Measurements from ENCODE around the gene DGKQ. TPM values are rescaled to one million over a fixed set of nuclear protein-coding genes. Genes with fewer than 3 reads are reported as not detected.

Gene DGKQ
- total RNA-seq, 4 donors from 2014 or later = 3.2 to 5.2 (median 4.5) TPM

- TF ChIP-seq, protein P1, sequence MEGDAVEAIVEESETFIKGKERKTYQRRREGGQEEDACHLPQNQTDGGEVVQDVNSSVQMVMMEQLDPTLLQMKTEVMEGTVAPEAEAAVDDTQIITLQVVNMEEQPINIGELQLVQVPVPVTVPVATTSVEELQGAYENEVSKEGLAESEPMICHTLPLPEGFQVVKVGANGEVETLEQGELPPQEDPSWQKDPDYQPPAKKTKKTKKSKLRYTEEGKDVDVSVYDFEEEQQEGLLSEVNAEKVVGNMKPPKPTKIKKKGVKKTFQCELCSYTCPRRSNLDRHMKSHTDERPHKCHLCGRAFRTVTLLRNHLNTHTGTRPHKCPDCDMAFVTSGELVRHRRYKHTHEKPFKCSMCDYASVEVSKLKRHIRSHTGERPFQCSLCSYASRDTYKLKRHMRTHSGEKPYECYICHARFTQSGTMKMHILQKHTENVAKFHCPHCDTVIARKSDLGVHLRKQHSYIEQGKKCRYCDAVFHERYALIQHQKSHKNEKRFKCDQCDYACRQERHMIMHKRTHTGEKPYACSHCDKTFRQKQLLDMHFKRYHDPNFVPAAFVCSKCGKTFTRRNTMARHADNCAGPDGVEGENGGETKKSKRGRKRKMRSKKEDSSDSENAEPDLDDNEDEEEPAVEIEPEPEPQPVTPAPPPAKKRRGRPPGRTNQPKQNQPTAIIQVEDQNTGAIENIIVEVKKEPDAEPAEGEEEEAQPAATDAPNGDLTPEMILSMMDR (IDR thresholded peaks at IDR 0.05 in 4 of 5, conservative IDR thresholded peaks at IDR 0.05 in 1 of 5) = no peak
- TF ChIP-seq POLR2A (IDR thresholded peaks at IDR 0.05) = no peak
- peak overlapping the region; percentile 57 to 80 (median 63) for H3K4me3 ChIP-seq
- peaks cover 0 to 11% of the 10 kb centered on the region in 2 donors for H3K36me3 ChIP-seq
- no peaks in the 10 kb centered on the region for H3K27me3 ChIP-seq
- H3K27ac ChIP-seq = peak overlapping the region; percentile 26 to 64 (median 53)
- H3K4me1 ChIP-seq = peaks cover 14 to 22% of the 10 kb centered on the region in 2 donors
- no peaks in the 10 kb centered on the region for H3K9me3 ChIP-seq
- ATAC-seq (peak; percentile 16 to 32), DNase-seq (no peak)
- intact Hi-C loops (cut with DNase I; ENCODE audit: low total_unique reads) = loop anchor here (5.0 kb wide), 1 partner anchor 54 kb away; the partner anchor contains the start of genes GAK and TMEM175
- in situ Hi-C loops (cut with MboI; ENCODE audit: low sequenced_read_pairs in 4 of 4) = no loop called here
Observed at GRCh38 chr4:986428-986878, 13.1 kb upstream of the DGKQ start.

DNA sequence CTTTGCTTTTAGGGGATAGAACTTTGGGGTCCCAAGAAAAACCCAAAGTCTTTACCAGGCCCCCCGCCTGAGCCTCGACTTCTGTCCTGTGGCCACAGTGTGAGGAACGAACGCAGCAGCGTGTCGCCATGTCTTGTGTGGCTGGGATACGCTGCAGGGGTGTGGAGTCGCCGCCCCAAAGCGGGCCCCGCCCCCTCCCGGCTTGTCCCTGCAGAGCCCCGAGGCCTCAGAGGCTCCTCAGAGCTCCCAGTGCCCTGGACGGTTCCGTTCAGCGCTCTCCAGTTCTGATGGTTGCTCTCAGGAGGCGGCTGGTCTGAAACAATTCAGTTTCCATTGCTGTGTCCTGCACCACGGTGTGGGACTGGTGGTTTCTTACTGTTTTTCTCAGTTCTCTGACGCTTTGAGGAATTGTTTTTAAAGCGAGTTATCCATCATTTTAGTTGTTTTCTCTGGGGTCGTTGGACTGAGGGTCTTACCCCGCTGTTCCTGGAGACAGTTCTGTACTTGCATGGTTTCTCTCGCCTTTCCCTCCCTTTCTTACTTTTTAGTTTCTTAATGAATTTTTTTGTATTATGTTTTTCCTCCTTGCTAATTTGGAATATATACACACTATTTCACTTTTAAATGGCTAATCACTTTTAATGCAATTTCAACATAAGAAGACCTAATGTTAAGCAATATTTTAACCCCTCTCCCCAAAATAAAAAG is 11.9 kb upstream of the DGKQ start:
- H3K27me3 ChIP-seq = no peaks in the 10 kb centered on the region
- H3K4me3 ChIP-seq = peak overlapping the region; percentile 7 to 42 (median 28)
- intact Hi-C loops (cut with DNase I; ENCODE audit: low total_unique reads) (loop anchor here (5.0 kb wide), 1 partner anchor 53 kb away; the partner anchor contains the start of genes GAK and TMEM175), in situ Hi-C loops (cut with MboI; ENCODE audit: low sequenced_read_pairs in 4 of 4) (no loop called here)
- DNase-seq (peak; percentile 28 to 58), ATAC-seq (peak; percentile 31 to 41)
- peaks cover 14 to 22% of the 10 kb centered on the region in 2 donors for H3K4me1 ChIP-seq
- no peaks in the 10 kb centered on the region for H3K9me3 ChIP-seq
- H3K27ac ChIP-seq = peak overlapping the region in 1 of 4 donors; percentile 42
- peaks cover 0 to 6% of the 10 kb centered on the region in 2 donors for H3K36me3 ChIP-seq
- no peak for TF ChIP-seq POLR2A (IDR thresholded peaks at IDR 0.05)
- TF ChIP-seq, protein P1 (IDR thresholded peaks at IDR 0.05 in 4 of 5, conservative IDR thresholded peaks at IDR 0.05 in 1 of 5) = no peak

DNA sequence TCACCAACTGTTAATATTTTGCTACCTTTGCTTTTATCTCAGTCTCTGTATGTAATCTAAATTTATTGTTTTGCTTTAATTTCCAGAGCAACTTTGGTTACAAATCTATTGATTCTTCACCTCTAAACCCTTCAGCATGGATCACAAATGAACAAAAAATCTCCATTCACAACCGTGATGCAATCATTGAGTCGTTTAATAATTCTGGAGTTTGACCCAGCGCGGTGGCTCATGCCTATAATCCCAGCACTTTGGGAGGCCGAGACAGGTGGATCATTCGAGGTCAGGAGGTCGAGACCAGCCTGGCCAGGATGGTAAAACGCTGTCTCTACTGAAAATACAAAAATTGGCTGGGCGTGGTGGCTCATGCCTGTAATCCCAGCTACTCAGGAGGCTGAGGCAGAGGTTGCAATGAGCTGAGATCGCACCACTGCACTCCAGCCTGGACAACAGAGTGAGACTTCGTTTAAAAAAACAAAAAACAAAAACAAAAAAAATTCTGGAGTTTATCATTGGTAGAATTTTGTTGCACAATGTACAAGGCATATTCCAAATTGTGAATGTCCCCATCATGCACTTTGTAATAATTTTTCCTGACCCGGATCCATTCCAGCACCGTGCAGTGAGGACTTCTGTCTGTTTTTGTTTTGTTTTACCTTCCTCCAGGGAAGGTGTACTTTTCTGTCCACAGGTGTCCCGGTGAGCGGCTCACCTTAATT is 11.1 kb upstream of the DGKQ start:
- intact Hi-C loops (cut with DNase I; ENCODE audit: low total_unique reads) = loop anchor here (5.0 kb wide), 1 partner anchor 52 kb away; the partner anchor contains the start of genes GAK and TMEM175
- TF ChIP-seq, protein P1 (IDR thresholded peaks at IDR 0.05 in 4 of 5, conservative IDR thresholded peaks at IDR 0.05 in 1 of 5) = no peak
- TF ChIP-seq POLR2A (IDR thresholded peaks at IDR 0.05) = no peak
- Histone ChIP-seq H3K9me3 (no peaks in the 10 kb centered on the region), H3K27ac (peak overlapping the region in 1 of 4 donors; percentile 42), H3K27me3 (no peaks in the 10 kb centered on the region), H3K4me3 (peak overlapping the region; percentile 7 to 42 (median 28)), H3K4me1 (peaks cover 14 to 22% of the 10 kb centered on the region in 2 donors), H3K36me3 (no peaks in the 10 kb centered on the region)
- no peak for ATAC-seq
- no peak for DNase-seq
- in situ Hi-C loops (cut with MboI; ENCODE audit: low sequenced_read_pairs in 4 of 4) = no loop called here

DNA sequence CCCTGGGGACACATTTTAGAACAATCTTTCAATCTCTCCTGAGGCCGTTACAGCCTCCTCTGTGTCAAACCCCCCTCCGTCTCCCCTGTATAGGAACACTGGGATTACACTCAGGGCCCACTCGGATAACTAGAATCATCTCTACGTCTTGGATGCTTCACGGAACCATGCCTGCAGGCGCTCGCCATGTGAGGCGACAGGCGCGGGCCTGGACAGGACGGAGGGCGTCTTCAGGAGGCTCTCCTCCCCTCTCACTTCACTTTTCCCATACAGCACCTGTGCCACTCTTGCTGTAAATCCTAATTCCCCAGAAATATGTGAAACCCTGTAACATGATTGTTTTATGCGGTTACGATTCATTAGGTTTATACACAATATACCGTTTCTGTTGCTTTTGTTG is 9.4 kb upstream of the DGKQ start:
- Histone ChIP-seq H3K4me1 (peaks cover 14 to 19% of the 10 kb centered on the region in 2 donors), H3K36me3 (no peaks in the 10 kb centered on the region), H3K27ac (no peak overlapping the region), H3K4me3 (no peak overlapping the region), H3K27me3 (no peaks in the 10 kb centered on the region), H3K9me3 (no peaks in the 10 kb centered on the region)
- TF ChIP-seq POLR2A (IDR thresholded peaks at IDR 0.05) = no peak
- TF ChIP-seq, protein P1 (IDR thresholded peaks at IDR 0.05 in 4 of 5, conservative IDR thresholded peaks at IDR 0.05 in 1 of 5) = no peak
- in situ Hi-C loops (cut with MboI; ENCODE audit: low sequenced_read_pairs in 4 of 4) = no loop called here
- ATAC-seq = no peak
- no peak for DNase-seq
- intact Hi-C loops (cut with DNase I; ENCODE audit: low total_unique reads) = no loop called here

Measured in gastrocnemius medialis (tissue), 4 donors.